Measurements from ENCODE around the gene PLCH2. TPM values are rescaled to one million over a fixed set of nuclear protein-coding genes. Genes with fewer than 3 reads are reported as not detected.

The PLCH2 gene
- total RNA-seq, 2 donors from 2014 or later: 5.7 to 27.4 TPM

- Histone ChIP-seq H3K9me3 (no peaks in the 10 kb centered on the region), H3K27me3 (no peaks in the 10 kb centered on the region), H3K4me3 (no peak overlapping the region), H3K4me1 (no peaks in the 10 kb centered on the region), H3K36me3 (replicated peaks in 1 of 2; ENCODE audit: insufficient read depth in 1 of 2, low read depth in 2 of 2) (no peaks in the 10 kb centered on the region), H3K27ac (no peak overlapping the region)
- no peak for DNase-seq
- TF ChIP-seq POLR2A (IDR thresholded peaks at IDR 0.05) (no peak), CTCF (IDR thresholded peaks at IDR 0.05) (no peak)
- intact Hi-C loops (cut with DNase I): no loop called here
- ATAC-seq: no peak
- 64 to 67% methylated on average over 4 to 12 of the region's 13 CpGs for WGBS, 2 donors
These were observed 1.1 kb upstream of the PLCH2 start for GRCh38 chr1:2474933-2475371.

DNA sequence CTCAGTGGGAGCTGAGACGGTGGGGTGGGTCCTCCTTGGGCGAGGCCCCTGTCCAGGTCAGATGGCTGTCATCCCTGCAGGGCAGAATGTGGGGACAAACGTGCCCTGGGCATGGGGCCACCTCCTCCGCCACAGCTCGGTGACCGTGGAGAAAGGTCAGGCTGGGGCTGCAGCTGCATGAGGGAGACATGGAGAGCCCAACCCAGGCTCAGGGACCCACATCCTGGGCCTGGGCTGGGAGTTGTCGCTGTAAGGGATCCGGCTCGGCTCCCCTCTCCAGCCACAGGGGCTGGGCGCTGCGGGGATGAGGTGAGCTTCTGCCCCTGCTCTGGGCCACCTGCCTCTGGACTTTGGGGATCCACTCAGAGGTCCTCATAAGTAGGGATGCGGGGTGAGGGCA, 518 bp upstream of the PLCH2 start:
- Histone ChIP-seq H3K4me1 (no peaks in the 10 kb centered on the region), H3K27me3 (no peaks in the 10 kb centered on the region), H3K27ac (no peak overlapping the region), H3K36me3 (replicated peaks in 1 of 2; ENCODE audit: insufficient read depth in 1 of 2, low read depth in 2 of 2) (no peaks in the 10 kb centered on the region), H3K4me3 (no peak overlapping the region), H3K9me3 (no peaks in the 10 kb centered on the region)
- TF ChIP-seq POLR2A (IDR thresholded peaks at IDR 0.05) (no peak), CTCF (IDR thresholded peaks at IDR 0.05) (no peak)
- ATAC-seq (no peak), DNase-seq (no peak)
- intact Hi-C loops (cut with DNase I): no loop called here
- WGBS, 2 donors: 62 to 82% methylated on average over 5 to 12 of the region's 12 CpGs

DNA sequence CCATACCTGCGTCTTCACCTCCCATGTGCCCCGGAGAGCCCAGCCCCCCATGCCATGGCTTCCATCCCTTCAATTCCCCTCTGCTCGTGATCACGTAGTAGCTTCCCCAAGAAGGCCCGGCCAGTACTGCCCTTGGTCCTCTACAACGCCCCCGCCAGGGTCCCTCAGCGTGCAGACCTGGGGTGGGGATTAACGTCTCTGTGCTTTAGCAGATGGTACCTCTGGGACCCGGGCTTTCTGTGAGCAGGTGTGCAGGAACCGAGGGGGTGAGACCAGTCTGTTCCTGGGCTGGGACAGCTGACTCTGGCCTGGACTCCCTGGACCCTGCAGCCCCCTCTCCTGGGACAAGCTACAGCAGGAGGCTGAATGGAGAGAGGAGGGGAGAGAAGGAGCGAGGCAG, 1.2 kb downstream of the PLCH2 start:
- ATAC-seq: no peak
- Histone ChIP-seq H3K4me1 (no peaks in the 10 kb centered on the region), H3K27ac (no peak overlapping the region), H3K27me3 (no peaks in the 10 kb centered on the region), H3K9me3 (no peaks in the 10 kb centered on the region), H3K36me3 (replicated peaks in 1 of 2; ENCODE audit: insufficient read depth in 1 of 2, low read depth in 2 of 2) (no peaks in the 10 kb centered on the region), H3K4me3 (no peak overlapping the region)
- intact Hi-C loops (cut with DNase I): no loop called here
- DNase-seq: no peak
- TF ChIP-seq POLR2A (IDR thresholded peaks at IDR 0.05): no peak
- TF ChIP-seq CTCF (IDR thresholded peaks at IDR 0.05): no peak
- WGBS, 2 donors: 51 to 58% methylated on average over 7 to 12 of the region's 12 CpGs

DNA sequence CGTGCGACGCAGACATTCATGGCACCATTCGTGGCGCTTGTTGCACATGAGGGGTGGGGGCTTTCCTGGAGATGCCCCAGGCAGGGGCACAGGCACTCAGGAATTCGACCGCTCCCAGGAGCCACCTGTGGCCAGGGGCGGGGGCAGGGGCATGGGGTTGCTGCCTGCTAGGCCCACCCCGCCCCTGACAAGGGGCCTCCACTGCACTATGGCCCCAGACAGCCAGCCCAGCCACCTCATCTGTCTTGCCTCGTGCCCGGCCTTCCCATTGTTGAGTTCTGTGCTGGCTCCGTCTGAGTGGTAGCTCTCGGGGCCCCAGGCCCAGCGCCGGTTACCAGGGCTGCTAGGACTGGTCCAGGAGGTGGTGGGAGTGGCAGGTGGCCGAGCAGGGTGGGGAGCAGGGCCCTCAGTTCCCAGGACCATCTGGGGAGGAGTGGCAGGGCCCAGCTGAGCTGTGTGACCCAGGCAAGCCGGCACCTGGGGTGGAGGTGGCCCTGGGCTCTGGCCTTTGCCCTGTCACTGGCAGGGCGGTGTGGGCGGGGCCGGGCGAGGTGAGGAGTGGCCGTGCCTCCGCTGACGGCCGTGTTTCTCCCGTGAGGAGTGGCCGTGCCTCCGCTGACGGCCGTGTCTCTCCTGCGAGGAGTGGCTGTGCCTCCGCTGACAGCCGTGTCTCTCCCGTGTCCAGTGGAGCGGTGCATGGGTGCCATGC, 1.9 kb downstream of the PLCH2 start:
- Histone ChIP-seq H3K9me3 (no peaks in the 10 kb centered on the region), H3K4me3 (no peak overlapping the region), H3K36me3 (replicated peaks in 1 of 2; ENCODE audit: insufficient read depth in 1 of 2, low read depth in 2 of 2) (no peaks in the 10 kb centered on the region), H3K4me1 (no peaks in the 10 kb centered on the region), H3K27me3 (no peaks in the 10 kb centered on the region), H3K27ac (no peak overlapping the region)
- 42 to 55% methylated on average over 8 to 23 of the region's 35 CpGs for WGBS, 2 donors
- no peak for DNase-seq
- no peak for ATAC-seq
- TF ChIP-seq POLR2A (IDR thresholded peaks at IDR 0.05): no peak
- no peak for TF ChIP-seq CTCF (IDR thresholded peaks at IDR 0.05)
- intact Hi-C loops (cut with DNase I): no loop called here

GRCh38 chr1:2479186-2479585, 3.1 kb downstream of the PLCH2 start:
- no peak overlapping the region for H3K4me3 ChIP-seq
- no peaks in the 10 kb centered on the region for H3K27me3 ChIP-seq
- DNase-seq (no peak), ATAC-seq (no peak)
- H3K27ac ChIP-seq: no peak overlapping the region
- TF ChIP-seq POLR2A (IDR thresholded peaks at IDR 0.05): no peak
- no peak for TF ChIP-seq CTCF (IDR thresholded peaks at IDR 0.05)
- no peaks in the 10 kb centered on the region for H3K36me3 ChIP-seq (replicated peaks in 1 of 2; ENCODE audit: insufficient read depth in 1 of 2, low read depth in 2 of 2)
- no peaks in the 10 kb centered on the region for H3K9me3 ChIP-seq
- intact Hi-C loops (cut with DNase I): no loop called here
- no peaks in the 10 kb centered on the region for H3K4me1 ChIP-seq
- 46 to 68% methylated on average over 11 to 20 of the region's 20 CpGs for WGBS, 2 donors

Measured in body of pancreas (tissue), 4 donors.